ENCODE data around the gene CAMKV. TPM values are rescaled to one million over a fixed set of nuclear protein-coding genes. Genes with fewer than 3 reads are reported as not detected.

The CAMKV gene
- total RNA-seq, 1 donor from 2014 or later, result 0.45 TPM

GRCh38 chr3:49880581-49881315, 11.0 kb upstream of the CAMKV start:
- Histone ChIP-seq H3K9ac (ENCODE audit: low read length) (no peak overlapping the region), H3K27ac (ENCODE audit: low read depth, low read length) (no peak overlapping the region), H3K27me3 (ENCODE audit: insufficient read depth, low read length) (peaks cover 6% of the 10 kb centered on the region), H3K9me3 (ENCODE audit: insufficient read depth, low read depth, low read length) (no peaks in the 10 kb centered on the region), H2AFZ (ENCODE audit: low read depth, low read length) (no peak overlapping the region), H3K4me2 (ENCODE audit: low read length) (no peak overlapping the region), H3K79me2 (ENCODE audit: insufficient read depth, low read length) (no peaks in the 10 kb centered on the region), H3K4me3 (ENCODE audit: insufficient read depth, low read depth, low read length) (no peak overlapping the region), H3K36me3 (ENCODE audit: insufficient read depth, low read length) (no peaks in the 10 kb centered on the region), H4K20me1 (ENCODE audit: insufficient read depth, low read length) (no peaks in the 10 kb centered on the region), H3K4me1 (ENCODE audit: insufficient read depth, low read length) (no peaks in the 10 kb centered on the region)
- peaks cover 2% of the 10 kb centered on the region for H3K36me3 Mint-ChIP-seq (ENCODE audit: low read depth, unreplicated experiment)
- H3K27ac Mint-ChIP-seq (ENCODE audit: unreplicated experiment), result no peak overlapping the region
- no peak for FAIRE-seq
- DNase-seq (ENCODE audit: low read depth), result no peak
- no peaks in the 10 kb centered on the region for H3K4me1 Mint-ChIP-seq (ENCODE audit: low read depth, unreplicated experiment)
- TF ChIP-seq CTCF (IDR thresholded peaks at IDR 0.05; ENCODE audit: insufficient read depth, low read depth, low read length) (no peak), EZH2 (IDR thresholded peaks at IDR 0.05; ENCODE audit: insufficient read depth, low read length) (no peak)
- peaks cover 21% of the 10 kb centered on the region for H3K27me3 Mint-ChIP-seq (ENCODE audit: low read depth, unreplicated experiment)
- peaks cover 4% of the 10 kb centered on the region for H3K9me3 Mint-ChIP-seq (ENCODE audit: unreplicated experiment)
- H3K4me3 Mint-ChIP-seq (ENCODE audit: unreplicated experiment), result no peak overlapping the region

- no peak overlapping the region for H3K27ac Mint-ChIP-seq (ENCODE audit: unreplicated experiment)
- no peaks in the 10 kb centered on the region for H4K20me1 ChIP-seq (ENCODE audit: insufficient read depth, low read length)
These were observed 10.0 kb upstream of the CAMKV start for GRCh38 chr3:49879721-49880120.

More at GRCh38 chr3:49879721-49880120, 10.0 kb upstream of the CAMKV start:
- Histone ChIP-seq H3K36me3 (ENCODE audit: insufficient read depth, low read length) (no peaks in the 10 kb centered on the region), H3K27me3 (ENCODE audit: insufficient read depth, low read length) (peaks cover 6% of the 10 kb centered on the region), H3K4me2 (ENCODE audit: low read length) (no peak overlapping the region), H3K9ac (ENCODE audit: low read length) (no peak overlapping the region), H2AFZ (ENCODE audit: low read depth, low read length) (no peak overlapping the region), H3K79me2 (ENCODE audit: insufficient read depth, low read length) (no peaks in the 10 kb centered on the region), H3K27ac (ENCODE audit: low read depth, low read length) (no peak overlapping the region), H3K4me1 (ENCODE audit: insufficient read depth, low read length) (no peaks in the 10 kb centered on the region), H3K9me3 (ENCODE audit: insufficient read depth, low read depth, low read length) (no peaks in the 10 kb centered on the region), H3K4me3 (ENCODE audit: insufficient read depth, low read depth, low read length) (no peak overlapping the region)
- no peak for TF ChIP-seq CTCF (IDR thresholded peaks at IDR 0.05; ENCODE audit: insufficient read depth, low read depth, low read length)
- H3K4me1 Mint-ChIP-seq (ENCODE audit: low read depth, unreplicated experiment), result no peaks in the 10 kb centered on the region
- FAIRE-seq, result no peak
- DNase-seq (ENCODE audit: low read depth), result no peak
- peaks cover 6% of the 10 kb centered on the region for H3K9me3 Mint-ChIP-seq (ENCODE audit: unreplicated experiment)
- H3K36me3 Mint-ChIP-seq (ENCODE audit: low read depth, unreplicated experiment), result peaks cover 3% of the 10 kb centered on the region
- H3K4me3 Mint-ChIP-seq (ENCODE audit: unreplicated experiment), result no peak overlapping the region
- peaks cover 30% of the 10 kb centered on the region for H3K27me3 Mint-ChIP-seq (ENCODE audit: low read depth, unreplicated experiment)

Measured in astrocyte (in vitro differentiated cells and primary cell).